Activated CD8-positive, alpha-beta T cell treated with anti-CD3 and anti-CD28 coated beads, Interleukin-2, amount 10 ng/mL, durations not matched to agents 7 days and 5 days (primary cell): Measurements from ENCODE around the gene TAS2R19. TPM values are rescaled to one million over a fixed set of nuclear protein-coding genes. Genes with fewer than 3 reads are reported as not detected.
"Not testable (repeated sequence)": the region's sequence is repeated elsewhere in the genome, so short reads cannot be mapped to it uniquely, and the experiment has no call there.

ENCODE experiments used
- ATAC-seq: fragments of 150-1000 bp; cut with Tn5 transposase; one replicate; pipeline ENCODE4 v1.10.0; 2021; ENCODE audit warnings: moderate library complexity
- CTCF ChIA-PET: fragments of 350-600 bp; sonication (Branson Sonifier 250); formaldehyde crosslinking; loops from one replicate; lab custom pipeline; 2021; ENCODE audit warnings: antibody characterized with exemption; lab: Charles Lee
- POLR2A ChIA-PET: fragments of 350-600 bp; sonication (Branson Sonifier 250); formaldehyde crosslinking; loops from one replicate; lab custom pipeline; 2021; ENCODE audit warnings: antibody characterized with exemption; lab: Charles Lee
- DNase-seq: peaks from one replicate; pipeline ENCODE4 v3.0.0-alpha.2; 2020
- H3K27ac Mint-ChIP-seq: one replicate; pipeline ENCODE4 v1.8.0; 2021; ENCODE audit warnings: mild to moderate bottlenecking, mixed read lengths
- H3K27me3 Mint-ChIP-seq: one replicate; pipeline ENCODE4 v1.8.0; 2021; ENCODE audit warnings: low read depth, mixed read lengths
- H3K36me3 Mint-ChIP-seq: one replicate; pipeline ENCODE4 v1.8.0; 2021; ENCODE audit warnings: low read depth, mixed read lengths
- H3K4me1 Mint-ChIP-seq: one replicate; pipeline ENCODE4 v1.8.0; 2021; ENCODE audit warnings: low read depth, mixed read lengths
- H3K4me3 Mint-ChIP-seq: one replicate; pipeline ENCODE4 v1.8.0; 2021; ENCODE audit warnings: mild to moderate bottlenecking, mixed read lengths
- H3K9me3 Mint-ChIP-seq: one replicate; pipeline ENCODE4 v1.8.0; 2022; ENCODE audit warnings: mixed read lengths; ENCODE audit not compliant: insufficient read depth
- total RNA-seq, 2 experiments: library from RNA; stranded (reverse); gene quantifications; one replicate each; pipeline ENCODE4 v1.2.3, GENCODE V29; 2021

The TAS2R19 gene
- total RNA-seq, 2 experiments from 2014 or later: 1.9 to 2.1 TPM

GRCh38 chr12:11039171-11039570, 16.8 kb upstream of the TAS2R19 start:
- ATAC-seq: no peak
- Mint-ChIP-seq H3K27me3 (no peaks in the 10 kb centered on the region), H3K27ac (no peak overlapping the region), H3K9me3 (no peaks in the 10 kb centered on the region), H3K4me1 (no peaks in the 10 kb centered on the region), H3K36me3 (peaks cover 34% of the 10 kb centered on the region), H3K4me3 (no peak overlapping the region)
- DNase-seq: no peak
- POLR2A ChIA-PET: no interaction called here
- CTCF ChIA-PET: no interaction called here

DNA sequence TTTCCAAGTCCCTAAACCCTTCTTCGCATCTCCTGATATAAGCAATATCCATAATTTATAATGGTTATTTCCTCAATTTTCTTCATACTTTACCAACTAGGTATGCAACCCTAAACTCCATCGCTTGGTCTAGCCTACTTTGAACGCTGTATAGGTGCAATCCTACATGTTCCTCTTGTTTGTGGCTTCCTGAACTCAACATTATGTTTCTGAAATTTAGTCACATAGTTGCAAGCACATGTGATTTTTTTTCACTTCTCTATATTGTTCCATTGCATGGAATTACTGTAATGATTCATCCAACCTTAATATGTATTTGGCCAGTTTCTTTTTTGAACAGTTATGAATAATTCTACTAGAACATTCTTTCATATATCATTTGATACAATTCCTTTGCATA, 11.5 kb upstream of the TAS2R19 start:
- H3K4me3 Mint-ChIP-seq, H3K27ac Mint-ChIP-seq, H3K9me3 Mint-ChIP-seq, DNase-seq, POLR2A ChIA-PET, H3K4me1 Mint-ChIP-seq, H3K27me3 Mint-ChIP-seq, CTCF ChIA-PET, ATAC-seq: not testable (repeated sequence)
- peaks cover 23% of the 10 kb centered on the region for H3K36me3 Mint-ChIP-seq

- Mint-ChIP-seq H3K4me1 (no peaks in the 10 kb centered on the region), H3K27ac (no peak within 1 kb of the TSS), H3K27me3 (no peaks in the 10 kb centered on the region), H3K36me3 (peaks cover 26% of the 10 kb centered on the region), H3K4me3 (no peak within 1 kb of the TSS), H3K9me3 (no peaks in the 10 kb centered on the region)
- POLR2A ChIA-PET: no interaction called here
- no peak for ATAC-seq
- DNase-seq: no peak
- CTCF ChIA-PET: no interaction called here
These were observed 8.9 kb upstream of the TAS2R19 start, which contains the start of gene TAS2R31 for GRCh38 chr12:11031307-11031706. TSS of gene TAS2R31 (minus strand) at chr12:11031407. CDS start at chr12:11031335, 72 bp downstream.

DNA sequence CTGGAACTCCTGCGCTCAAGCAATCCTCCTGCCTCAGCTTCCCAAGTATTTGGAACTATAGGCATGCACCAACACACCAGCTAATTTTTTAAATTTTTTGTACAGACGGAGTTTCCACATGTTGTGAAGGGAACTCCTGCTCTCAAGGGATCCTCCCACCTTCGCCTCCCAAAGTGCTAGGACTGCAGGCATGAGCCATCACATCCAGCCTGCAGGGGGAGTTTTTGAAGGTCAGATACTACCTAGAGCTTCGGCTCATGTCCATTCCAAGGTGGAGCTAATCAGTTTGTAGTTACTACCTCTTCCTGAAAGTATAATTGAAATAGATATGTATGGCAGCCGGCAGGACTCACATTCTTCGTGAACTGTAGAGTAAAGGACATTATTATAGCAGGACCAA, 3.7 kb upstream of the TAS2R19 start:
- ChIA-PET CTCF (no interaction called here), POLR2A (no interaction called here)
- no peak overlapping the region for H3K27ac Mint-ChIP-seq
- DNase-seq: no peak
- peaks cover 11% of the 10 kb centered on the region for H3K9me3 Mint-ChIP-seq
- no peaks in the 10 kb centered on the region for H3K4me1 Mint-ChIP-seq
- H3K4me3 Mint-ChIP-seq: no peak overlapping the region
- no peaks in the 10 kb centered on the region for H3K27me3 Mint-ChIP-seq
- peaks cover 26% of the 10 kb centered on the region for H3K36me3 Mint-ChIP-seq
- ATAC-seq: no peak

- peaks cover 16% of the 10 kb centered on the region for H3K36me3 Mint-ChIP-seq
- ChIA-PET POLR2A (no interaction called here), CTCF (no interaction called here)
- H3K9me3 Mint-ChIP-seq: peaks cover 11% of the 10 kb centered on the region
- H3K27me3 Mint-ChIP-seq: no peaks in the 10 kb centered on the region
- DNase-seq: no peak
- H3K4me3 Mint-ChIP-seq: no peak overlapping the region
- ATAC-seq: no peak
- H3K27ac Mint-ChIP-seq: no peak overlapping the region
- no peaks in the 10 kb centered on the region for H3K4me1 Mint-ChIP-seq
These were observed 967 bp upstream of the TAS2R19 start for GRCh38 chr12:11023387-11023786.

DNA sequence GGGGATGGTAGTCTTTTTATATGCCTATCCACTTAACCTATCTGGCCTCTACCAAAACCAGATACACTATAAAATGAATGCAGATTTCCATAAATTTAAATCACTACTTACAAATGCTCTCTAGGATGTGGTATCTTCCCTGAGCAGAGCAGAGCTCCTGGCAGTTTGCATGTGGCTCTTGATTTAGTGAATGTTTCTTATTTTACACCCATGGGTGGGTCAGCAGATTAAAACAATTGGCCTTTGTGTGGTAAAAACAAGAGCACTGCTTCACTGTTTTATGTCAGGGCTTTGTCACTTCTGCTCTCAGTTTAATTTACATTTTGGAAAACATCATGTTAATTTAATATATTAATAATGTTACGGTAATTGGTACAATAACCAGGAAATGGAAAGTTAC, 5.5 kb downstream of the TAS2R19 start:
- POLR2A ChIA-PET: no interaction called here
- DNase-seq (no peak), ATAC-seq (no peak)
- Mint-ChIP-seq H3K4me3 (no peak overlapping the region), H3K36me3 (peaks cover 5% of the 10 kb centered on the region), H3K9me3 (no peaks in the 10 kb centered on the region), H3K4me1 (peaks cover 4% of the 10 kb centered on the region), H3K27me3 (no peaks in the 10 kb centered on the region), H3K27ac (no peak overlapping the region)
- CTCF ChIA-PET: no interaction called here

DNA sequence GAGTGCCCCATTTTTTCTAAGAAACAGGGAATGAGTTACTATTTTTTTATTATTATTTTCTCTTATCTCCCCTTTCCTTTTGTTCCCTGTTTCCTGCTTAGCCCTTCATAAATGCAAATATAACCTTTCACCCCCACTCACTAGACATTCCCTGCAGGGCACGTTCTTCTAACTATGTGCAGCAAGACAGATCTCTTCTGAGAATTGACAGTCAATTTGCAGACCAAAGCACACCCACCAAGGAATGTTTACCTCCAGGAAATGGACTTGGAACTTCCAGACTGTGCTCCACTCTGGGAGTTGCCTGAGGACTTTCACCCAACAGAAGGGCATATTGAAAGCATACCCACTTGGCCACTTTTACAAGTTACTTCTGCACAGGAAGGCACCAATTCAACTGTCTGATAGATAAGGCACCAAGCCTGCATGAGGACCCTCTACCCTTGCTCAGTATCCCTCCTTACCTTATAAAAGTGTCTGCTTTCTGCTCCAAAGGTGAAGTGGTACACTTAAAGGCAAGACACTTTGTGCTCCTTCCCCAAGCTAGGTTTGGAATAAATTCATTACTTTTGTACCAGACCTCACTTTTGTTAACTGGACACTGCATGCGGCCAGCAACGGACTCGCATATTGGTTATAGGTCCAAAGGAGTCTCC, 6.5 kb downstream of the TAS2R19 start:
- ChIA-PET POLR2A (no interaction called here), CTCF (no interaction called here)
- no peaks in the 10 kb centered on the region for H3K27me3 Mint-ChIP-seq
- peaks cover 5% of the 10 kb centered on the region for H3K36me3 Mint-ChIP-seq
- H3K27ac Mint-ChIP-seq: no peak overlapping the region
- no peak for ATAC-seq
- peaks cover 4% of the 10 kb centered on the region for H3K4me1 Mint-ChIP-seq
- no peak overlapping the region for H3K4me3 Mint-ChIP-seq
- DNase-seq: no peak
- no peaks in the 10 kb centered on the region for H3K9me3 Mint-ChIP-seq

GRCh38 chr12:11014234-11014633, 8.2 kb downstream of the TAS2R19 start:
- Mint-ChIP-seq H3K4me3 (no peak overlapping the region), H3K36me3 (peaks cover 5% of the 10 kb centered on the region), H3K9me3 (peaks cover 4% of the 10 kb centered on the region), H3K4me1 (peaks cover 4% of the 10 kb centered on the region), H3K27me3 (no peaks in the 10 kb centered on the region), H3K27ac (no peak overlapping the region)
- CTCF ChIA-PET: no interaction called here
- POLR2A ChIA-PET: no interaction called here
- ATAC-seq (no peak), DNase-seq (no peak)

DNA sequence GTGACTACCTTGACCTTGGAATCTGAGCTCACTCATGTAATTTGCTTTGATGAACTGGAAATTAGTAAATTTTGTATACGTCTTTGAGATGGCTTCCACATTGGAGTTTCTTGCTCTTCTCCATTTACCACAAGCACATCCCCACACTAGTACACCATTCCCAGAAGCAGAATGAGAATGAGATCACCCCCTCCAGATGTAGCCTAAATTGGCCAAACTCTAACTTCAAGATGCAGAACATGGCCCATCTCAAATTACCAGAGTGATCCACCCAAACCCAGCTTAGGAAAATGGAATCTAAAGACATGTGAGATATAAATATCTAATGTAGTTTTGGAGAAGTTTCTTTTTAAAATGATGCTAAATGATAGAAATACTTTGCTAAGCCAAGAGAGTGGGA, 14.8 kb downstream of the TAS2R19 start:
- Mint-ChIP-seq H3K27me3 (no peaks in the 10 kb centered on the region), H3K4me3 (no peak overlapping the region), H3K36me3 (no peaks in the 10 kb centered on the region), H3K9me3 (peaks cover 5% of the 10 kb centered on the region), H3K4me1 (no peaks in the 10 kb centered on the region), H3K27ac (no peak overlapping the region)
- no peak for DNase-seq
- POLR2A ChIA-PET: no interaction called here
- ATAC-seq: no peak
- CTCF ChIA-PET: no interaction called here

- POLR2A ChIA-PET: interaction anchor here (0.6 kb wide), 2 partner anchors 14 to 151 kb away, joined by 3 to 4 read pairs; no protein-coding TSS in a partner anchor
- H3K9me3 Mint-ChIP-seq: no peaks in the 10 kb centered on the region
These were observed 24.2 kb downstream of the TAS2R19 start, which contains the start of gene TAS2R20 for GRCh38 chr12:10998204-10998603. TSS of gene TAS2R20 (minus strand) at chr12:10998304. CDS start at chr12:10997875, 429 bp downstream.

GRCh38 chr12:10994307-10994706, 28.1 kb downstream of the TAS2R19 start:
- POLR2A ChIA-PET: no interaction called here
- Mint-ChIP-seq H3K27ac (no peak overlapping the region), H3K4me1 (no peaks in the 10 kb centered on the region), H3K4me3 (no peak overlapping the region), H3K36me3 (peaks cover 31% of the 10 kb centered on the region), H3K27me3 (no peaks in the 10 kb centered on the region), H3K9me3 (peaks cover 12% of the 10 kb centered on the region)
- no peak for ATAC-seq
- no peak for DNase-seq
- CTCF ChIA-PET: no interaction called here

More at GRCh38 chr12:10998204-10998603, 24.2 kb downstream of the TAS2R19 start, which contains the start of gene TAS2R20:
- no peaks in the 10 kb centered on the region for H3K4me1 Mint-ChIP-seq
- DNase-seq (no peak), ATAC-seq (no peak)
- no peaks in the 10 kb centered on the region for H3K27me3 Mint-ChIP-seq
- H3K27ac Mint-ChIP-seq: no peak within 1 kb of the TSS
- no peak within 1 kb of the TSS for H3K4me3 Mint-ChIP-seq
- CTCF ChIA-PET: no interaction called here
- peaks cover 17% of the 10 kb centered on the region for H3K36me3 Mint-ChIP-seq

- Mint-ChIP-seq H3K27me3 (peaks cover 9% of the 10 kb centered on the region), H3K36me3 (peaks cover 29% of the 10 kb centered on the region), H3K4me3 (no peak overlapping the region), H3K9me3 (peaks cover 12% of the 10 kb centered on the region), H3K27ac (no peak overlapping the region), H3K4me1 (no peaks in the 10 kb centered on the region)
- POLR2A ChIA-PET: no interaction called here
- CTCF ChIA-PET: no interaction called here
- no peak for DNase-seq
- no peak for ATAC-seq
These were observed 33.3 kb downstream of the TAS2R19 start for GRCh38 chr12:10989107-10989506.
